ENCODE data around the gene SCGB1A1. TPM values are rescaled to one million over a fixed set of nuclear protein-coding genes. Genes with fewer than 3 reads are reported as not detected.

SCGB1A1 gene
- total RNA-seq, 4 donors from 2014 or later: not detected

GRCh38 chr11:62401811-62402210, 17.0 kb upstream of the SCGB1A1 start:
- H3K27ac ChIP-seq: peak overlapping the region; percentile 83
- peaks cover 70% of the 10 kb centered on the region for H3K4me1 ChIP-seq
- no peaks in the 10 kb centered on the region for H3K27me3 ChIP-seq
- 26% methylated on average over 5 of the region's 7 CpGs for WGBS
- peak in 1 of 2 donors; percentile 49 for DNase-seq (ENCODE audit: low spot score in 2 of 2)
- H3K36me3 ChIP-seq: no peaks in the 10 kb centered on the region
- no peak for TF ChIP-seq POLR2A (IDR thresholded peaks at IDR 0.05)
- H3K9me3 ChIP-seq: no peaks in the 10 kb centered on the region
- H3K4me3 ChIP-seq: peak overlapping the region; percentile 29

GRCh38 chr11:62402226-62402959, 16.4 kb upstream of the SCGB1A1 start:
- Histone ChIP-seq H3K4me1 (peaks cover 64% of the 10 kb centered on the region), H3K27ac (peak overlapping the region; percentile 83), H3K4me3 (peak overlapping the region; percentile 29), H3K27me3 (no peaks in the 10 kb centered on the region), H3K36me3 (no peaks in the 10 kb centered on the region), H3K9me3 (no peaks in the 10 kb centered on the region)
- DNase-seq (ENCODE audit: low spot score in 2 of 2): peak; percentile 81 to 90
- WGBS: 22% methylated on average over 15 of the region's 15 CpGs
- no peak for TF ChIP-seq EP300 (IDR thresholded peaks at IDR 0.05)
- TF ChIP-seq POLR2A (IDR thresholded peaks at IDR 0.05): no peak
- no peak for TF ChIP-seq POLR2AphosphoS5 (IDR thresholded peaks at IDR 0.05)
- TF ChIP-seq CTCF (IDR thresholded peaks at IDR 0.05): no peak

- H3K9me3 ChIP-seq: no peaks in the 10 kb centered on the region
- H3K27ac ChIP-seq: peak overlapping the region; percentile 83
- H3K27me3 ChIP-seq: no peaks in the 10 kb centered on the region
- no peak for DNase-seq (ENCODE audit: low spot score in 2 of 2)
- H3K4me3 ChIP-seq: no peak overlapping the region
- WGBS: 26% methylated on average over 12 of the region's 12 CpGs
- H3K4me1 ChIP-seq: peaks cover 56% of the 10 kb centered on the region
- TF ChIP-seq POLR2AphosphoS5 (IDR thresholded peaks at IDR 0.05) (no peak), POLR2A (IDR thresholded peaks at IDR 0.05) (no peak), CTCF (IDR thresholded peaks at IDR 0.05) (no peak), EP300 (IDR thresholded peaks at IDR 0.05) (no peak)
- no peaks in the 10 kb centered on the region for H3K36me3 ChIP-seq
Observed at GRCh38 chr11:62402960-62403730, 15.7 kb upstream of the SCGB1A1 start.

GRCh38 chr11:62404435-62404834, 14.4 kb upstream of the SCGB1A1 start:
- Histone ChIP-seq H3K9me3 (no peaks in the 10 kb centered on the region), H3K27me3 (no peaks in the 10 kb centered on the region), H3K4me1 (peaks cover 44% of the 10 kb centered on the region), H3K4me3 (no peak overlapping the region), H3K36me3 (no peaks in the 10 kb centered on the region), H3K27ac (no peak overlapping the region)
- DNase-seq (ENCODE audit: low spot score in 2 of 2): no peak
- TF ChIP-seq CTCF (IDR thresholded peaks at IDR 0.05) (no peak), POLR2AphosphoS5 (IDR thresholded peaks at IDR 0.05) (no peak), POLR2A (IDR thresholded peaks at IDR 0.05) (no peak), EP300 (IDR thresholded peaks at IDR 0.05) (no peak)
- WGBS: 94% methylated on average over 6 of the region's 6 CpGs

- Histone ChIP-seq H3K4me1 (peaks cover 42% of the 10 kb centered on the region), H3K27ac (no peak overlapping the region), H3K36me3 (no peaks in the 10 kb centered on the region), H3K4me3 (no peak overlapping the region), H3K27me3 (no peaks in the 10 kb centered on the region), H3K9me3 (no peaks in the 10 kb centered on the region)
- TF ChIP-seq POLR2AphosphoS5 (IDR thresholded peaks at IDR 0.05) (no peak), EP300 (IDR thresholded peaks at IDR 0.05) (no peak), CTCF (IDR thresholded peaks at IDR 0.05) (no peak), POLR2A (IDR thresholded peaks at IDR 0.05) (no peak)
- 88% methylated on average over 5 of the region's 5 CpGs for WGBS
- DNase-seq (ENCODE audit: low spot score in 2 of 2): no peak
Observed at GRCh38 chr11:62404901-62405300, 13.9 kb upstream of the SCGB1A1 start.
